Lower leg skin (tissue), 3 donors: ENCODE data around the gene C2.
"Not testable (repeated sequence)": the region's sequence is repeated elsewhere in the genome, so short reads cannot be mapped to it uniquely, and the experiment has no call there.

Experiments
- CTCF ChIP-seq, 3 donors: fragments of 450-650 bp; IDR thresholded peaks; one replicate each; pipeline ENCODE4 v1.5.1; 2016; ENCODE audit warnings: antibody characterized with exemption in 3 of 3, mild to moderate bottlenecking in 3 of 3, moderate library complexity in 2 of 3
- POLR2A ChIP-seq, 2 donors: fragments of 450-650 bp; IDR thresholded peaks; one replicate each; pipeline ENCODE4 v1.6.1; 2016 to 2017; ENCODE audit warnings: antibody characterized with exemption in 2 of 2, mild to moderate bottlenecking in 1 of 2, moderate library complexity in 1 of 2

DNA sequence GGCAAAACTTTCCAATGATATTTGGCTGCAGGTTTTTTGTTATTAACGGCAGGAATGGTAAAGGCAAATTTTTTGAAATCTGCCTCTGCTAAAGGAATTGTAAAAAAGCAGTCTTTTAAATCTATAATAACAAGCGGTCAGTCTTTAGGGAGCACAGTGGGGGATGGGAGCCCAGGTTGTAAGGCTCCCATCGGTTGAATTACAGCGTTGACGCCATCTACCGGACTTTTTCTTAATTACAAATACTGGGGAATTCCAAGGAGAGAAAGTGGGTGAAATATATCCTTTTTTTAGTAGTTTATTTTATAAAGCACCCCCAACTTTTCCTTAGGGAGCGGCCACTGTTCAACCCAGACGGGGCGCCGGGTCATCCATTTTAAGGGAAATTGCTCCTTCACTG is 61.8 kb downstream of the C2 start:
- not testable (repeated sequence) for TF ChIP-seq CTCF, POLR2A (IDR thresholded peaks at IDR 0.05)
